ENCODE measurements around the gene LRRIQ1. TPM values are rescaled to one million over a fixed set of nuclear protein-coding genes. Genes with fewer than 3 reads are reported as not detected.
A peak's percentile ranks its signal among the peaks of the same experiment; 100 is the strongest.
"Not testable (repeated sequence)": the region's sequence is repeated elsewhere in the genome, so short reads cannot be mapped to it uniquely, and the experiment has no call there.

LRRIQ1 gene, protein sequence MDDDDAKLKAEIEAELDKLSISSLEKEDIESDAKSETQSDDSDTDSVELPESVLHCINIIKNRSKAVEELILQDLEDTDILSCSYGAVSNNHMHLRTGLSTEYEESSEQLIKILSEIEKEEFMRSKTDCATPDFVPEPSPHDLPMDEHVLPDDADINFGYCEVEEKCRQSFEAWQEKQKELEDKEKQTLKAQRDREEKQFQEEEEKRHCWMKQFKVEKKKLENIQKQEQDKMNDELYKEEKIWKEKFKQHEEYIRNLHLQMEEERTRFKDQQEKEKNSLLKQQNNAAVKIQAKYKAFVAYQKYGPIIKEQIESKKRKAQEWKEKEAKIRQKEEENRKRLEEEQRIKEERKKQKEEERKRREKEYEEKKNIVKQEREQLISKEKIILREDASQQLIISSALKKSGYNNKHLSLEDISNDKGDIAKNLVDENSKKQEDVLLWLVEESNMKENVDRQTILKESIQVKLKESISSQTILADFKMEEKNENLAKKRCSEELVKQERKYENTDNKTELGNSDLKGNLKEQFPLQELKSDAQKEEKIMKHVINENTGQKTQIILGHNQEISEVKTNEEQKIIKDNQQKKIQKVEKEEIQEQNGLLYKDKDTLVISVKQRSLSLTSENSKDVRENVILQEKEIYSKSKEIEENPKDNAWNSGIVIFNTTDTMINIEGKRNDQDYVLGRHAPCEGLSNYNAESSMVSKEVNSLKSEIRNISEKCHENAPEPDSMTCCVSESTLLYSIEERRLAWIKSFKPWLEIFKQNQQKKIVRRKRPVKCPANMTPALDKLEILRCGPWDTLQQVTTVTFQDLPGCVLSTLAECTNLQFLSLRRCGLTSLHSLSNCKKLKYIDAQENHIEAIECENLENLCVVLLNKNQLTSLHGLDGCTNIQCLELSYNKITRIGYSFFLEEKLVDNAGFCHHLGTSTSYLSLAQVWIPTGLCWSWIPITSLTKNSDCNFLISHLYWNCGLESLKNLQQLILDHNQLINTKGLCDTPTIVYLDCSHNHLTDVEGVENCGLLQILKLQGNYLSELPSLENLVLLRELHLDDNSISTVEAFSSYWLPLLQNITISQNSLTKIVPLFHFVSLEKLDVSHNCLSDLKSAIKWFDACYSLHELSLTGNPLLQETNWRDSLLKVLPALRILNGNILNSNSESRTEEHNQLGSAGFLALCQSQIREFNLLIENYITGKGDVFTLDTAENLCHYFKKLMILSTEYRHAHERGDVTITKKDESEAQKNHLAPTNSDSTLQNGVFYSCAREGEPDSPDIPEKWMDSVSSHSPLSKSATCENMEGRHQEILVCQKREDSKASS (N-terminal part only)
- total RNA-seq (2014; rRNA removed; shearing (Covaris generic)) = 0.18 and 0.34 TPM in 2 replicates

GRCh38 chr12:85036234-85036707, at the start of gene LRRIQ1, which contains the start of gene TSPAN19:
Gene LRRIQ1 (plus strand): TSS chr12:85036351. CDS start chr12:85038177, 1,826 bp downstream.
Gene TSPAN19 (minus strand): TSS chr12:85036277. CDS start chr12:85029946, 6,331 bp downstream.
- no peaks in the 10 kb centered on the region for H3K27me3 ChIP-seq
- H3K9me3 ChIP-seq (replicated peaks) = no peaks in the 10 kb centered on the region
- peak within 1 kb of the TSS; percentile 56 for H3K4me3 ChIP-seq
- no peaks in the 10 kb centered on the region for H3K36me3 ChIP-seq
- H3K4me1 ChIP-seq = peaks cover 3% of the 10 kb centered on the region; the same call in 1 of the 2 replicates
- H3K27ac ChIP-seq = peak within 1 kb of the TSS; percentile 24; the same call in 1 of the 2 replicates
- DNase-seq = peak; percentile 93 to 96

DNA sequence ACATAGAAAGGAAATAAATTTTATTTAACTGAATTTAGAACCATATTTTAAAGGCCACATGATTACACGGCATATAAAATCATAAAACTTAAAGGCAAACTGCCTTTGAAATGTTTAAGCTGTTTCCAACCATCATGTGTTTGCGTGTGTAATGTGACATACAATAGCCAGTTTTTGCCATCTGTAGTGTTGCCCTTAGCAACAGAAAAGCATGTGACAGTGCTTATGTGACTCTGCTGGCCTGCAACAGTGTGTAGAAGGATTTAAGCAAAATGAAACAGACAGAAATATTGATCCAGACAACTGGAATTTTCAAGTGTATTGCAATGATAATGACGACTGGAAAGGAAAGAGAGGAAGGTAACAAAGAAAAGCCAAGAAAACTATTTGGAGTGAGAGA, 49.6 kb upstream of the LRRIQ1 start:
- Histone ChIP-seq H3K27me3 (no peaks in the 10 kb centered on the region), H3K36me3 (no peaks in the 10 kb centered on the region), H3K9me3 (replicated peaks) (no peaks in the 10 kb centered on the region), H3K27ac (no peak overlapping the region), H3K4me3 (no peak overlapping the region), H3K4me1 (no peaks in the 10 kb centered on the region)
- no peak for DNase-seq

GRCh38 chr12:84994426-84994825, 41.7 kb upstream of the LRRIQ1 start:
- Histone ChIP-seq H3K27ac (no peak overlapping the region), H3K4me1 (peaks cover 7% of the 10 kb centered on the region; the same call in 1 of the 2 replicates), H3K27me3 (no peaks in the 10 kb centered on the region), H3K36me3 (no peaks in the 10 kb centered on the region), H3K4me3 (no peak overlapping the region), H3K9me3 (replicated peaks) (no peaks in the 10 kb centered on the region)
- no peak for DNase-seq

DNA sequence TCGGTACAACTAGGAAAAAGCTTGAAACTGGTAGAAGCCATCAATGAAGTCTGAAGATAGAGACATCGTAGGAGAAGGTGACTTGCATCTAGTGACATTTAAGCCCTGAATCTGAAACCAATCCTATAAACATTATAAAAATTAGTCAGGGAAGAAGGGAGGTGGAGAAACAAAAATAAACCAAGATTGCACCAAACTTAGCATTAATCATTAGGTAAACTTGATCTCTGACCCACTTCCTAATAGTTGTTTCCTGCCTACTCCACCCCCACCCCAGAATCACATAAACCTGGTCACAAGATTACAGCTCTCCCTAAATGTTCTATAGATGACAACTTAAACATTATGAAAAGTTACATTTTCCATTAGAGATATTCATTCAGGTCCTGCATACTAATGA, 40.5 kb upstream of the LRRIQ1 start:
- H3K27me3 ChIP-seq = no peaks in the 10 kb centered on the region
- H3K9me3 ChIP-seq (replicated peaks) = no peaks in the 10 kb centered on the region
- H3K4me1 ChIP-seq = peaks cover 7% of the 10 kb centered on the region; the same call in 1 of the 2 replicates
- H3K27ac ChIP-seq = no peak overlapping the region
- no peak for DNase-seq
- H3K4me3 ChIP-seq = no peak overlapping the region
- no peaks in the 10 kb centered on the region for H3K36me3 ChIP-seq

GRCh38 chr12:84996759-84997158, 39.4 kb upstream of the LRRIQ1 start:
- no peaks in the 10 kb centered on the region for H3K9me3 ChIP-seq (replicated peaks)
- DNase-seq = no peak
- no peak overlapping the region for H3K27ac ChIP-seq
- no peaks in the 10 kb centered on the region for H3K36me3 ChIP-seq
- H3K4me3 ChIP-seq = no peak overlapping the region
- H3K4me1 ChIP-seq = peaks cover 7% of the 10 kb centered on the region; the same call in 1 of the 2 replicates
- H3K27me3 ChIP-seq = no peaks in the 10 kb centered on the region

GRCh38 chr12:84998341-84998740, 37.8 kb upstream of the LRRIQ1 start:
- peaks cover 7% of the 10 kb centered on the region; the same call in 1 of the 2 replicates for H3K4me1 ChIP-seq
- DNase-seq = no peak
- H3K27ac ChIP-seq = no peak overlapping the region
- H3K4me3 ChIP-seq = no peak overlapping the region
- no peaks in the 10 kb centered on the region for H3K9me3 ChIP-seq (replicated peaks)
- H3K36me3 ChIP-seq = no peaks in the 10 kb centered on the region
- H3K27me3 ChIP-seq = no peaks in the 10 kb centered on the region

- no peak overlapping the region for H3K4me3 ChIP-seq
- no peaks in the 10 kb centered on the region for H3K36me3 ChIP-seq
- no peaks in the 10 kb centered on the region for H3K9me3 ChIP-seq (replicated peaks)
- H3K27ac ChIP-seq = no peak overlapping the region
- no peak for DNase-seq
- H3K27me3 ChIP-seq = no peaks in the 10 kb centered on the region
- H3K4me1 ChIP-seq = no peaks in the 10 kb centered on the region
Observed at GRCh38 chr12:85000729-85001128, 35.4 kb upstream of the LRRIQ1 start.

DNA sequence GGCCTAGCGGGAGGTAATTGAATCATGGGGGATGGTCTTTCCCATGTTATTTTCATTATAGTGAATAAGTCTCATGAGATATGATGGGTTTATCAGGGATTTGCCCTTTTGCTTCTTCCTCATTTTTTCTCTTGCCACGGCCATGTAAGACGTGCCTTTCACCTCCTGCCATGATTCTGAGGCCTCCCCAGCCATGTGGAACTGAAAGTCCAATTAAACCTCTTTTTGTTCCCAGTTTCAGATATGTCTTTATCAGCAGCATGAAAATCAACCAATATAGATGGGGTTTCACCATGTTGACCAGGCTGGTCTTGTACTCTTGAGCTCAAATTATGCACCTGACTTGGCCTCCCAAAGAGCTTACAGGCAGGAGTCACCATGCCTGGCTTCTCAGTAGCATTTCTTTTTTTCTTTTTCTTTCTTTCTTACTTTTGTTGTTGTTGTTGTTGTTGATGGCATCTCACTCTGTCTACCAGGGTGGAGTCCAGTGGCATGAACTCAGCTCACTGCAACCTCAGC, 33.3 kb upstream of the LRRIQ1 start:
- Histone ChIP-seq H3K36me3 (no peaks in the 10 kb centered on the region), H3K9me3 (replicated peaks) (no peaks in the 10 kb centered on the region), H3K4me1 (no peaks in the 10 kb centered on the region), H3K27me3 (no peaks in the 10 kb centered on the region), H3K27ac (no peak overlapping the region), H3K4me3 (no peak overlapping the region)
- no peak for DNase-seq

- Histone ChIP-seq H3K36me3 (no peaks in the 10 kb centered on the region), H3K4me1 (no peaks in the 10 kb centered on the region), H3K9me3 (replicated peaks) (no peaks in the 10 kb centered on the region), H3K27me3 (no peaks in the 10 kb centered on the region), H3K27ac (no peak overlapping the region), H3K4me3 (no peak overlapping the region)
- DNase-seq = no peak
Observed at GRCh38 chr12:85004204-85004603, 31.9 kb upstream of the LRRIQ1 start.

DNA sequence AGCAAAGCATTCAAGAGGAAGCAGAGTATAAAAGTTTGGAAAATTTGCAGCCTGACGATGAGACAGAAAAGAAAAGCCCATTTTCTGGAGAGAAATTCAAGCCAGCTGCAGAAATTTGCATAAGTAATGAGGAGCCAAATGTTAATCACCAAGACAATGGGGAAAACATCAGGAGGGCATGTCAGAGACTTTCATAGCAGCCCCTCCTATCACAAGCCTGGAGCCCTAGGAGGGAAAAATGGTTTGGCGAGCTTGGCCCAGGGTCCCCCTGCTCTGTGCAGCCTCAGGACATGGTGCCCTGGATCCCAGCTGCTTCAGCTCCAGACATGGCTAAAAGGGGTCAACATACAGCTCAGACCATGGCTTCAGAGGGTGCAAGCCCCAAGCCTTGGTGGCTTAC, 31.1 kb upstream of the LRRIQ1 start:
- not testable (repeated sequence) for H3K27ac ChIP-seq; H3K36me3 ChIP-seq; H3K9me3 ChIP-seq (replicated peaks); H3K4me1 ChIP-seq; H3K4me3 ChIP-seq; H3K27me3 ChIP-seq; DNase-seq

- no peak for DNase-seq
- no peaks in the 10 kb centered on the region for H3K36me3 ChIP-seq
- H3K4me1 ChIP-seq = no peaks in the 10 kb centered on the region
- no peaks in the 10 kb centered on the region for H3K27me3 ChIP-seq
- no peak overlapping the region for H3K27ac ChIP-seq
- H3K9me3 ChIP-seq (replicated peaks) = no peaks in the 10 kb centered on the region
- no peak overlapping the region for H3K4me3 ChIP-seq
Observed at GRCh38 chr12:85005615-85006014, 30.5 kb upstream of the LRRIQ1 start.

DNA sequence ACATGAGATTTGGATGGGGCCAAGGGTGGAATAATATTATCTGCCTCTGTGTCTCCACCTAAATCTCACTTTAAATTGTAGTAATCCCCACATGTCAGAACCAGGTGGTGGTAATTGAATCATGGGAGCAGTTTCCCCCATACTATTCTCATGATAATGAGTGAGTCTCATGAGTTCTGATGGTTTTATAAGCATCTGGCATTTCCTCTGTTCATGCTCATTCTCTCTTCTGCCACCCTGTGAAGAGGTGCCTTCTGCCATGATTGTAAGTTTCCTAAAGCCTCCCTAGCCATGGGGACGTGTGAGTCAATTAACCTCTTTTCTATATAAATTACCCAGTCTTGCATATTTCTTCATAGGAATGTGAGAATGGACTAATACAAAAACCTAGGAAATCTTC, 29.9 kb upstream of the LRRIQ1 start:
- Histone ChIP-seq H3K36me3 (no peaks in the 10 kb centered on the region), H3K27me3 (no peaks in the 10 kb centered on the region), H3K9me3 (replicated peaks) (no peaks in the 10 kb centered on the region), H3K4me3 (no peak overlapping the region), H3K4me1 (no peaks in the 10 kb centered on the region), H3K27ac (no peak overlapping the region)
- no peak for DNase-seq

GRCh38 chr12:85007836-85008235, 28.3 kb upstream of the LRRIQ1 start:
- H3K36me3 ChIP-seq = no peaks in the 10 kb centered on the region
- no peak overlapping the region for H3K27ac ChIP-seq
- no peaks in the 10 kb centered on the region for H3K9me3 ChIP-seq (replicated peaks)
- no peaks in the 10 kb centered on the region for H3K4me1 ChIP-seq
- no peak for DNase-seq
- no peaks in the 10 kb centered on the region for H3K27me3 ChIP-seq
- no peak overlapping the region for H3K4me3 ChIP-seq

- no peaks in the 10 kb centered on the region for H3K9me3 ChIP-seq (replicated peaks)
- peaks cover 8% of the 10 kb centered on the region; the same call in 1 of the 2 replicates for H3K4me1 ChIP-seq
- peak; percentile 40 to 56 for DNase-seq
- no peak overlapping the region for H3K4me3 ChIP-seq
- no peak overlapping the region for H3K27ac ChIP-seq
- H3K27me3 ChIP-seq = no peaks in the 10 kb centered on the region
- no peaks in the 10 kb centered on the region for H3K36me3 ChIP-seq
Observed at GRCh38 chr12:85016413-85016812, 19.7 kb upstream of the LRRIQ1 start.

Measured in SJCRH30 (cell line).